H1 (cell line): Measurements from ENCODE around the gene OR5H1. TPM values are rescaled to one million over a fixed set of nuclear protein-coding genes. Genes with fewer than 3 reads are reported as not detected.

Experiments used
- CEBPB ChIP-seq: IDR thresholded peaks from 2 replicates; pipeline ENCODE4 v1.6.1; 2012; ENCODE audit warnings: low read depth, low read length
- CREB1 ChIP-seq: IDR thresholded peaks from 2 replicates; pipeline ENCODE4 v1.6.1; 2012; ENCODE audit warnings: inconsistent platforms
- CTBP2 ChIP-seq: IDR thresholded peaks from 2 replicates; pipeline ENCODE4 v1.7.0; 2011; ENCODE audit warnings: borderline replicate concordance, mild to moderate bottlenecking, moderate library complexity, mixed read lengths, low read length; ENCODE audit not compliant: insufficient read depth, insufficient read length
- EGR1 ChIP-seq: IDR thresholded peaks from 2 replicates; pipeline ENCODE4 v1.6.1; 2011; ENCODE audit warnings: low read depth, low read length, borderline replicate concordance
- EZH2 ChIP-seq: fragments of 200-600 bp; sonication (generic); IDR thresholded peaks from 2 replicates; pipeline ENCODE4 v1.7.1; 2012; ENCODE audit warnings: low read depth, mild to moderate bottlenecking, moderate library complexity, low read length, inconsistent platforms; ENCODE audit not compliant: severe bottlenecking
- FOSL1 ChIP-seq: IDR thresholded peaks from 2 replicates; pipeline ENCODE4 v1.6.1; 2011; ENCODE audit warnings: mild to moderate bottlenecking, low read depth, low read length, moderate library complexity; ENCODE audit not compliant: insufficient read depth
- GTF2F1 ChIP-seq: IDR thresholded peaks from 2 replicates; pipeline ENCODE4 v1.6.1; 2012; ENCODE audit warnings: low read depth, low read length, improper control_type of control experiment, borderline replicate concordance
- JUN ChIP-seq: IDR thresholded peaks from 2 replicates; pipeline ENCODE4 v1.6.1; 2011; ENCODE audit warnings: low read depth, mild to moderate bottlenecking, improper control_type of control experiment, low read length
- KDM1A ChIP-seq: fragments of 200-600, 300-600 bp; sonication (generic); IDR thresholded peaks from 2 replicates; pipeline ENCODE4 v1.7.1; 2016; ENCODE audit warnings: mild to moderate bottlenecking, low read length, borderline replicate concordance
- KDM4A ChIP-seq: IDR thresholded peaks from one replicate; pipeline ENCODE4 v1.7.1; 2012; ENCODE audit warnings: low read depth, mild to moderate bottlenecking, moderate library complexity, low read length, inconsistent platforms; ENCODE audit not compliant: severe bottlenecking
- KDM5A ChIP-seq: fragments of 200-600 bp; IDR thresholded peaks from 2 replicates; pipeline ENCODE4 v1.7.1; 2012; ENCODE audit warnings: mild to moderate bottlenecking, low read length, inconsistent platforms, mixed read lengths
- MAFK ChIP-seq: IDR thresholded peaks from 2 replicates; pipeline ENCODE4 v1.6.1; 2012; ENCODE audit warnings: low read depth, mild to moderate bottlenecking, improper control_type of control experiment, low read length
- POU5F1 ChIP-seq: IDR thresholded peaks from 2 replicates; pipeline ENCODE4 v1.6.1; 2011; ENCODE audit warnings: low read depth, mild to moderate bottlenecking, low read length, moderate library complexity
- RNF2 ChIP-seq: fragments of 200-900, 300-1000 bp; sonication (generic); IDR thresholded peaks from 2 replicates; pipeline ENCODE4 v1.7.1; 2016; ENCODE audit warnings: borderline replicate concordance, low read depth, mild to moderate bottlenecking, antibody characterized with exemption, low read length; ENCODE audit not compliant: poor library complexity, severe bottlenecking; ENCODE audit errors: missing control alignments
- SP2 ChIP-seq: IDR thresholded peaks from 2 replicates; pipeline ENCODE4 v1.6.1; 2012; ENCODE audit warnings: mild to moderate bottlenecking, low read length, inconsistent platforms
- SP4 ChIP-seq: IDR thresholded peaks from 2 replicates; pipeline ENCODE4 v1.6.1; 2012; ENCODE audit warnings: low read length, inconsistent platforms
- TAF7 ChIP-seq: optimal IDR thresholded peaks from 2 replicates; pipeline ENCODE3; 2011; ENCODE audit warnings: low read depth, mild to moderate bottlenecking, inconsistent platforms, low read length, moderate library complexity, borderline replicate concordance
- TBP ChIP-seq: IDR thresholded peaks from 2 replicates; pipeline ENCODE4 v1.6.1; 2011; ENCODE audit warnings: low read depth, low read length, improper control_type of control experiment
- TCF12 ChIP-seq: IDR thresholded peaks from 2 replicates; pipeline ENCODE4 v1.6.1; 2011; ENCODE audit warnings: low read depth, mild to moderate bottlenecking, low read length
- polyA plus RNA-seq, 7 experiments: library from polyadenylated mRNA; depleted of rRNA in 3 of 7; stranded (reverse) in 5 of 7; unstranded in 2 of 7; fragments of >200 nt in 5 of 7; fragments of 200-250 nt in 2 of 7; gene quantifications; 1 replicate in 5 of 7; 2 replicates in 1 of 7; 4 replicates in 1 of 7; pipeline versions ENCODE4 v1.2.1 to v1.2.3, GENCODE V29; 2011 to 2013; ENCODE audit warnings: missing spikeins in 2 of 7, mixed read lengths in 2 of 7
- total RNA-seq: library from RNA; stranded (reverse); fragmentation: NEBNext Ultra II Directional; extraction: Animal tissue kit (Norgen Biotek cat#: 25700); gene quantifications from 2 replicates; pipeline ENCODE4 v1.2.1, GENCODE V29; 2021

The OR5H1 gene
- total and polyA plus RNA-seq, 2 of the 8 experiments (the other 6 are each of a cell fraction or from before 2014, with no cell fraction given), result not detected

- TF ChIP-seq POU5F1, result no peak
- TF ChIP-seq CREB1, result no peak
- TF ChIP-seq GTF2F1, result no peak
- no peak for TF ChIP-seq SP4
- no peak for TF ChIP-seq CEBPB
- TF ChIP-seq CTBP2, result no peak
- TF ChIP-seq KDM1A, result no peak
- no peak for TF ChIP-seq EGR1
- TF ChIP-seq FOSL1, result no peak
- no peak for TF ChIP-seq RNF2
- no peak for TF ChIP-seq SP2
- no peak for TF ChIP-seq KDM4A
- no peak for TF ChIP-seq MAFK
- TF ChIP-seq KDM5A, result no peak
- no peak for TF ChIP-seq EZH2
- TF ChIP-seq TCF12, result no peak
- TF ChIP-seq TBP, result no peak
- no peak for TF ChIP-seq JUN
- no peak for TF ChIP-seq TAF7
These were observed 51.7 kb downstream of the OR5H1 start (continued) for GRCh38 chr3:98182196-98182595.
